PC-3 (cell line): Measurements from ENCODE around the gene TMEM59L. TPM values are rescaled to one million over a fixed set of nuclear protein-coding genes. Genes with fewer than 3 reads are reported as not detected.

Source experiments
- ATAC-seq: fragments of 200-7000 bp; cut with Tn5 transposase; 2 replicates; pipeline ENCODE4 v1.9.1; 2020; ENCODE audit warnings: mild to moderate bottlenecking, moderate library complexity
- BruUV-seq: library from RNA; stranded (reverse); fragments of 400-500 nt; replicated peaks from 2 replicates; lab custom pipeline; 2021; lab: Mats Ljungman, UMichigan
- CTCF ChIA-PET: fragments of 300-600 bp; sonication (Branson Sonifier 250); formaldehyde crosslinking; loops from one replicate; lab custom pipeline; 2022; ENCODE audit warnings: antibody characterized with exemption; lab: Charles Lee
- POLR2A ChIA-PET: fragments of 300-600 bp; sonication (Branson Sonifier 250); formaldehyde crosslinking; loops from one replicate; lab custom pipeline; 2022; ENCODE audit warnings: antibody characterized with exemption; ENCODE audit not compliant: unreplicated experiment; lab: Charles Lee
- DNase-seq: peaks from one replicate; pipeline ENCODE4 v3.0.0-alpha.2; 2015
- H2AFZ ChIP-seq: fragments of 300-600 bp; sonication (generic); 2 replicates; pipeline ENCODE4 v1.6.0; 2016; ENCODE audit warnings: antibody characterized with exemption, low read length
- H3F3A ChIP-seq: fragments of 300-600 bp; sonication (generic); one replicate; pipeline ENCODE4 v1.6.0; 2017; ENCODE audit warnings: antibody characterized with exemption, low read length, control low read depth, mild to moderate bottlenecking; ENCODE audit not compliant: unreplicated experiment
- H3K27ac ChIP-seq: fragments of 300-600 bp; sonication (generic); 2 replicates; pipeline ENCODE4 v1.5.1; 2016; ENCODE audit warnings: mild to moderate bottlenecking, low read length
- H3K27me3 ChIP-seq: fragments of 300-600 bp; sonication (generic); 2 replicates; pipeline ENCODE4 v1.6.1; 2016; ENCODE audit warnings: low read length, mixed read lengths
- H3K36me3 ChIP-seq: fragments of 300-600 bp; sonication (generic); 2 replicates; pipeline ENCODE4 v1.6.1; 2016; ENCODE audit warnings: low read depth, mixed run types, low read length, mixed read lengths
- H3K4me1 ChIP-seq: fragments of 300-600 bp; sonication (generic); 2 replicates; pipeline ENCODE4 v1.5.1; 2016; ENCODE audit warnings: low read length; ENCODE audit not compliant: insufficient read depth
- H3K4me2 ChIP-seq: fragments of 300-600 bp; sonication (generic); 2 replicates; pipeline ENCODE4 v1.6.0; 2016; ENCODE audit warnings: low read length
- H3K4me3 ChIP-seq: fragments of 300-600 bp; sonication (generic); 2 replicates; pipeline ENCODE4 v1.5.1; 2016; ENCODE audit warnings: mild to moderate bottlenecking, low read length, mixed read lengths
- H3K79me2 ChIP-seq: fragments of 300-600 bp; sonication (generic); 2 replicates; pipeline ENCODE4 v1.6.1; 2017; ENCODE audit warnings: low read length, mixed read lengths
- H3K9ac ChIP-seq: fragments of 300-600 bp; sonication (generic); 2 replicates; pipeline ENCODE4 v1.6.0; 2016; ENCODE audit warnings: mild to moderate bottlenecking, low read length
- H3K9me2 ChIP-seq: fragments of 300-600 bp; sonication (generic); replicated peaks from 2 replicates; pipeline ENCODE4 v1.6.1; 2016; ENCODE audit warnings: mixed run types, low read length, mixed read lengths
- H3K9me3 ChIP-seq: fragments of 300-600 bp; sonication (generic); 2 replicates; pipeline ENCODE4 v1.6.1; 2016; ENCODE audit warnings: low read length, mixed read lengths
- H4K20me1 ChIP-seq: fragments of 300-600 bp; sonication (generic); 2 replicates; pipeline ENCODE4 v1.6.1; 2016; ENCODE audit warnings: low read length, mixed read lengths
- EZH2 ChIP-seq: fragments of 300-600 bp; sonication (generic); IDR thresholded peaks from one replicate; pipeline ENCODE4 v1.6.1; 2017; ENCODE audit warnings: antibody characterized with exemption, mild to moderate bottlenecking, low read length; ENCODE audit not compliant: unreplicated experiment
- EZH2phosphoT487 ChIP-seq: fragments of 300-600 bp; sonication (generic); IDR thresholded peaks from 2 replicates; pipeline ENCODE4 v1.6.1; 2018; ENCODE audit warnings: mild to moderate bottlenecking, antibody characterized with exemption, low read length, borderline replicate concordance
- intact Hi-C: fragments of 100-400 bp; cut with micrococcal nuclease; formaldehyde crosslinking; loops from 2 replicates; pipeline ENCODE4 v1.9.0; 2023
- total RNA-seq: library from RNA; depleted of rRNA; stranded (reverse); fragments of >200 nt; gene quantifications from 2 replicates; pipeline ENCODE4 v1.2.3, GENCODE V29; 2014
- TF ChIP-seq, protein P1 (sequence below): fragments of 300-600 bp; sonication (generic); conservative IDR thresholded peaks from 2 replicates; pipeline ENCODE4 v1.5.1; 2017; ENCODE audit warnings: antibody characterized with exemption, low read depth, mild to moderate bottlenecking, low read length

Gene TMEM59L
- total RNA-seq, 1 experiment from 2014 or later: 0.44 TPM

DNA sequence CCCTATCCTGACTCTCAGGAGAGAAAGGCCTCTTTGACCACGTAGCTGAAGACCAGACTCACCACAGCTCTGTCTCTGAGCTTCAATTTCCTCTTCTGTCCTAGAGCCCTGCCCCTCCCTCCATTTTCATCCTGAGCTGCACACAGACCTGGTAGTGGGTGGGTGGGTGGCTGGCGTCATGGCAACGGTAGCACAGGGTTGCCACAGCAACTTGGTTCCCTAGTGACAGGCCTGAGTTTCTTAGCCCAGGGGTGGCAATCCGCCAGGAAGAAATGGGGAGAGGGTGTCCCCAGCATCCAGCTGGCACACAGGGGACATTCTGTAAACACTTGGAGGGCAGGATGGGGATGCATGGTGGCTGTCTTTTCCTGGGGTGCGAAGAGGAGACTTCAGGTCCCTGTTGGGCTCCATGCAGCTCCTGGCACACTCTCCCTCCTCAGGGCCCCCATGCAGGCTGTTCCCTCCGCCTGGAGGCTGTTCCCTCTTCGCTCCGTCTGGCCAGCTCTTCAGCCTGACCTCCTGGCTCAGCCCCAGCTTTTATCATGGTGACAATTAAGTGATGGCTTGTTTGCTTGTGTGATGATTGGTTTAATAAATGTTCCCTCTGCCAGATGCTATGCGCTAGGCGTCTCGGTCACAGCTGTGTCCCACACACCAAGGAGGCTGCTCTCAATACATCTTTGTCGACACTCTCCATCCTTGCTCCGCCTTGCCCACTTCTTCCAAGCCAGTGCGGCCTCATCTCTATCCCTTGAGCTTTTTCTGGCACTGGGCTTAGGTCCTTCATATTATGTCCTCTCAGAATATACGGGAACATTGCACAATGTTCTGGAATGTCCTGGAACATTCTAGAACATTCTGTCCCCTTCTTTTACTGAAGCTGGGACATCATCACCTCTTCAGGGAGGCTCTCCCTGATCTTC is 16.8 kb downstream of the TMEM59L start:
- H3K79me2 ChIP-seq: no peaks in the 10 kb centered on the region
- H4K20me1 ChIP-seq: no peaks in the 10 kb centered on the region
- no peaks in the 10 kb centered on the region for H3F3A ChIP-seq
- H3K4me1 ChIP-seq: no peaks in the 10 kb centered on the region
- no peaks in the 10 kb centered on the region for H3K36me3 ChIP-seq
- H3K9me2 ChIP-seq: no peaks in the 10 kb centered on the region
- no peak overlapping the region for H3K4me2 ChIP-seq
- H3K9ac ChIP-seq: no peak overlapping the region
- POLR2A ChIA-PET: no interaction called here
- DNase-seq (no peak), ATAC-seq (no peak)
- no peak overlapping the region for H3K4me3 ChIP-seq
- H2AFZ ChIP-seq: no peak overlapping the region
- intact Hi-C loops: no loop called here
- TF ChIP-seq, protein P1, sequence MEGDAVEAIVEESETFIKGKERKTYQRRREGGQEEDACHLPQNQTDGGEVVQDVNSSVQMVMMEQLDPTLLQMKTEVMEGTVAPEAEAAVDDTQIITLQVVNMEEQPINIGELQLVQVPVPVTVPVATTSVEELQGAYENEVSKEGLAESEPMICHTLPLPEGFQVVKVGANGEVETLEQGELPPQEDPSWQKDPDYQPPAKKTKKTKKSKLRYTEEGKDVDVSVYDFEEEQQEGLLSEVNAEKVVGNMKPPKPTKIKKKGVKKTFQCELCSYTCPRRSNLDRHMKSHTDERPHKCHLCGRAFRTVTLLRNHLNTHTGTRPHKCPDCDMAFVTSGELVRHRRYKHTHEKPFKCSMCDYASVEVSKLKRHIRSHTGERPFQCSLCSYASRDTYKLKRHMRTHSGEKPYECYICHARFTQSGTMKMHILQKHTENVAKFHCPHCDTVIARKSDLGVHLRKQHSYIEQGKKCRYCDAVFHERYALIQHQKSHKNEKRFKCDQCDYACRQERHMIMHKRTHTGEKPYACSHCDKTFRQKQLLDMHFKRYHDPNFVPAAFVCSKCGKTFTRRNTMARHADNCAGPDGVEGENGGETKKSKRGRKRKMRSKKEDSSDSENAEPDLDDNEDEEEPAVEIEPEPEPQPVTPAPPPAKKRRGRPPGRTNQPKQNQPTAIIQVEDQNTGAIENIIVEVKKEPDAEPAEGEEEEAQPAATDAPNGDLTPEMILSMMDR: no peak
- TF ChIP-seq EZH2: no peak
- TF ChIP-seq EZH2phosphoT487: no peak
- no peaks in the 10 kb centered on the region for H3K27me3 ChIP-seq
- H3K27ac ChIP-seq: no peak overlapping the region
- BruUV-seq: no TSS peak
- H3K9me3 ChIP-seq: no peaks in the 10 kb centered on the region
- CTCF ChIA-PET: no interaction called here

DNA sequence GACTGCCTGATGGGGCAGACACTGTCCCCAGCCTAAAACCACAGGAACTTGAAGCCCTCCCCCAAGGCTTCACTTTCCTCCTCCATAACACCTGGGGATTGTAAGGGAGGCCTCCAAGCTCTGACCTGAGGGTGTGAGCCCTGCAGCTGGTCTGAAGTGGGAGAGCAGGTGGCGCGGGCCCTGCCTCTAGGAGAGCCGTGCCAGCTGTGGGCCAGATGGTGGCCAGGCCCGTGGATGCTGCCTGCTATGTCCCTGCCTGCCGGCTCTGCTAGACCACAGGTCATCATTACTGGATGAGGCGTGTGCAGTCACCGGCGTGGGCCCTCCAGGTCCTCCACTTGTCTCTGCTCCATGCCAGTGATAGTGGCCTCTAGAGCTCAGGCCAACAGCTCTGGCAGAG is 20.7 kb downstream of the TMEM59L start:
- H3K9me2 ChIP-seq: no peaks in the 10 kb centered on the region
- BruUV-seq: no TSS peak
- ChIA-PET CTCF (no interaction called here), POLR2A (no interaction called here)
- no peaks in the 10 kb centered on the region for H3K27me3 ChIP-seq
- H3K36me3 ChIP-seq: no peaks in the 10 kb centered on the region
- no peak overlapping the region for H3K4me3 ChIP-seq
- peaks cover 11% of the 10 kb centered on the region for H3K4me1 ChIP-seq
- H3K9me3 ChIP-seq: no peaks in the 10 kb centered on the region
- no peak overlapping the region for H2AFZ ChIP-seq
- intact Hi-C loops: no loop called here
- TF ChIP-seq EZH2phosphoT487: no peak
- no peak for TF ChIP-seq EZH2
- TF ChIP-seq, protein P1: no peak
- H3F3A ChIP-seq: no peaks in the 10 kb centered on the region
- H3K27ac ChIP-seq: no peak overlapping the region
- 0 out of 2 replicates have a peak, but pooled peaks cover 3% of the 10 kb centered on the region for H4K20me1 ChIP-seq
- no peak for DNase-seq
- no peak overlapping the region for H3K9ac ChIP-seq
- no peak for ATAC-seq
- no peak overlapping the region for H3K4me2 ChIP-seq
- peaks cover 15% of the 10 kb centered on the region for H3K79me2 ChIP-seq
